HEK293T (cell line): Measurements from ENCODE around the gene AMN.

Experiments used
- ARNT ChIP-seq: fragments of 450-650 bp; IDR thresholded peaks from 2 replicates; pipeline ENCODE4 v1.6.1; 2017; ENCODE audit warnings: mild to moderate bottlenecking
- BHLHE40 ChIP-seq: fragments of 450-650 bp; IDR thresholded peaks from 2 replicates; pipeline ENCODE4 v1.6.1; 2016; ENCODE audit warnings: mild to moderate bottlenecking, moderate library complexity, borderline replicate concordance
- ELF4 ChIP-seq: fragments of 450-650 bp; IDR thresholded peaks from 2 replicates; pipeline ENCODE4 v1.6.1; 2017; ENCODE audit warnings: antibody characterized with exemption
- FOXK2 ChIP-seq: fragments of 450-650 bp; IDR thresholded peaks from 2 replicates; pipeline ENCODE4 v1.6.1; 2016; ENCODE audit warnings: mild to moderate bottlenecking
- FOXM1 ChIP-seq: fragments of 450-650 bp; IDR thresholded peaks from 2 replicates; pipeline ENCODE4 v1.6.1; 2017; ENCODE audit warnings: mild to moderate bottlenecking, borderline replicate concordance
- HDGF ChIP-seq: fragments of 450-650 bp; IDR thresholded peaks from 2 replicates; pipeline ENCODE4 v1.6.1; 2017; ENCODE audit warnings: antibody characterized with exemption, borderline replicate concordance
- L3MBTL2 ChIP-seq: fragments of 450-650 bp; conservative IDR thresholded peaks from 2 replicates; pipeline ENCODE4 v1.6.1; 2016; ENCODE audit warnings: mild to moderate bottlenecking
- LEF1 ChIP-seq: fragments of 450-650 bp; IDR thresholded peaks from 2 replicates; pipeline ENCODE4 v1.6.1; 2017; ENCODE audit warnings: mild to moderate bottlenecking, borderline replicate concordance
- NFRKB ChIP-seq: fragments of 450-650 bp; IDR thresholded peaks from 2 replicates; pipeline ENCODE4 v1.6.1; 2016; ENCODE audit warnings: mild to moderate bottlenecking, moderate library complexity
- SP1 ChIP-seq: fragments of 450-650 bp; IDR thresholded peaks from 2 replicates; pipeline ENCODE4 v1.6.1; 2017
- SUZ12 ChIP-seq: fragments of 450-650 bp; IDR thresholded peaks from 2 replicates; pipeline ENCODE4 v1.6.1; 2016; ENCODE audit warnings: mild to moderate bottlenecking
- TARDBP ChIP-seq: fragments of 450-650 bp; IDR thresholded peaks from 2 replicates; pipeline ENCODE4 v1.6.1; 2016
- ZNF384 ChIP-seq: fragments of 450-650 bp; IDR thresholded peaks from 2 replicates; pipeline ENCODE4 v1.6.1; 2016
- TF ChIP-seq, protein P1 (sequence below): fragments of 450-650 bp; IDR thresholded peaks from 2 replicates; pipeline ENCODE4 v1.6.1; 2016

DNA sequence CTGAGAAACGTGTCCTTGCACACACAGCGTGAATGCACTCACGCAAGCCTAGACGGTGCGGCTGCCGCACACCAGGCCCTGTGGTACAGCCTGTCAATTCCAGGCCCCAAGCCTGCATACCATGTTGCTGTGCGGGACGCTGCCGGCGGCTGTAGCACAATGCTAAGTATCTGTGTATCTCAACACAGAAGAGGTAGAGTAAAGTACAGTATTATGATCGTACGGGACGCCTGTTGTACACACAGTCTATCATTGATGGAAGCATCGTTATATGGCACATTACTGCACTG is 45.0 kb downstream of the AMN start:
- TF ChIP-seq HDGF = no peak
- no peak for TF ChIP-seq ARNT
- no peak for TF ChIP-seq ELF4
- no peak for TF ChIP-seq FOXM1
- no peak for TF ChIP-seq ZNF384
- TF ChIP-seq FOXK2 = no peak
- no peak for TF ChIP-seq BHLHE40
- no peak for TF ChIP-seq NFRKB
- no peak for TF ChIP-seq TARDBP
- no peak for TF ChIP-seq SUZ12
- TF ChIP-seq, protein P1, sequence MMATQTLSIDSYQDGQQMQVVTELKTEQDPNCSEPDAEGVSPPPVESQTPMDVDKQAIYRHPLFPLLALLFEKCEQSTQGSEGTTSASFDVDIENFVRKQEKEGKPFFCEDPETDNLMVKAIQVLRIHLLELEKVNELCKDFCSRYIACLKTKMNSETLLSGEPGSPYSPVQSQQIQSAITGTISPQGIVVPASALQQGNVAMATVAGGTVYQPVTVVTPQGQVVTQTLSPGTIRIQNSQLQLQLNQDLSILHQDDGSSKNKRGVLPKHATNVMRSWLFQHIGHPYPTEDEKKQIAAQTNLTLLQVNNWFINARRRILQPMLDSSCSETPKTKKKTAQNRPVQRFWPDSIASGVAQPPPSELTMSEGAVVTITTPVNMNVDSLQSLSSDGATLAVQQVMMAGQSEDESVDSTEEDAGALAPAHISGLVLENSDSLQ = no peak
- no peak for TF ChIP-seq L3MBTL2
- TF ChIP-seq SP1 = no peak
- TF ChIP-seq LEF1 = no peak
